Putamen (tissue), 1 donor: ENCODE measurements around the gene ANK3.

Source experiments
- DNase-seq: peaks from one replicate; pipeline ENCODE4 v3.0.0-alpha.2; 2016; ENCODE audit warnings: low spot score

The ANK3 gene

DNA sequence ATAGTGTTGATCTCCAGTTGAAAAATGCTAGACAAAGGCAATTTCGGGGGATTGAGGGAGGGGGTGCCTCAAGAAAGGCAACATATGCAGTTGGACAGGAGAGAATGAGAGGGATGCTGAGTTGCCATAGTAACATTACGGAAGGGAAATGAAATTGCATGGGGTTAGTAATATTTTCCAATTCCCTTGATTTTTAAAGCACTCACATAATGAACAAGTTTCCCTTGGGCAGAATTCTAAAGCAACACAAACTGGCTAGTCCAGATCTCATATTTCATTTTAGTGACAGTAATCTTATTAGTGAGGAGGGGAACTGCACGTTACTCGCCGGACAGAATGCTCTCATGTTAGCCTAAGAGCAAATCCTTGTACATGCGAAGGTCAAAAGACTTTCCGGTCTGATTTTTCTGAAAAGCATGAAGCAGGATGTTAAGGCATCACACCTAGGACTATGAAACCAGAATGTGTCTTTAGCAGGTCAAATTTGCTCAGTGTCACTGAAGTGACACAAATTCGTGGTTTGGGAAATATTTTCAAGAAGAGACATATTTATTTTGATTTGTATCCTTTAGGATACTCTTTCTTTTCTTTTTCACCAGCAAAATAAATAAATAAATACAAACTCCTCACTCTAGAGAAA lies 165.5 kb downstream of the ANK3 start:
- no peak for DNase-seq

DNA sequence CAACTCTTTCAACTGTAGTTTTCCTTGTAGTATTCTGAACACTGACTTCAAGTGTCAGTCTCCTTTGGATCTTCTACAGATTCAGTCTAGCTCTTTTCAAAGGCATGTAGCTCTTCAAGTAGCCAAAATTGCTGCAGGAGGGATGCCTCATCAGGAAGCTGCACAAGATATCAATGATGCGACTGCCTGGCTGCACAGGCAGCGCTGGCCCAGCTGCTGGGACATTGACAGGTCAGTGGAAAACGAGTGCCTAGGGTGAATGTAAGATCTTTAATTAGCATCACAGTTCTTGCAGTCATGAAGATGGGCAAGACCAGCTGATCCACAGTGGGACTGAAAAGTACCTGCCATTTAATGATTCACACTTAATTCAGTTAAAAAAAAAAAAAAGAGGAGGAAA lies 167.6 kb downstream of the ANK3 start:
- no peak for DNase-seq

DNA sequence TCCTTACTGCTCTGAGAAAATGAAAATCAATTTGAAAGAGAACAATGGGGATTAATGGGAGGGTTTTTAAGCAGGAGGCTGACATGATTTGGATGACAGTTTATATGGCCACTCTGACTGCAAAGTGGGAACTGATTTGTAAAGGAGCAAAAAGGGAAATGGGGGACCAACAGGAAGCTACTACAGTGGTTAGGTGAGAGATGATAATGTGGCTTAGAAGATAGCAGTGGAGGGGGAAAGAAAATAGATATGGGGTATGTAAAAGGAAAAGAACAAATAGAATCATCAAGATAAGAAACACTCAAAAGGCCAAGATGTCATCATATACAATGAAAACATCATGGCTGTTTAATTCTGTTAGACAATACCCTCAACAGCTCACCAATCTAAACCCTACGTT lies 177.5 kb downstream of the ANK3 start:
- DNase-seq = no peak

DNA sequence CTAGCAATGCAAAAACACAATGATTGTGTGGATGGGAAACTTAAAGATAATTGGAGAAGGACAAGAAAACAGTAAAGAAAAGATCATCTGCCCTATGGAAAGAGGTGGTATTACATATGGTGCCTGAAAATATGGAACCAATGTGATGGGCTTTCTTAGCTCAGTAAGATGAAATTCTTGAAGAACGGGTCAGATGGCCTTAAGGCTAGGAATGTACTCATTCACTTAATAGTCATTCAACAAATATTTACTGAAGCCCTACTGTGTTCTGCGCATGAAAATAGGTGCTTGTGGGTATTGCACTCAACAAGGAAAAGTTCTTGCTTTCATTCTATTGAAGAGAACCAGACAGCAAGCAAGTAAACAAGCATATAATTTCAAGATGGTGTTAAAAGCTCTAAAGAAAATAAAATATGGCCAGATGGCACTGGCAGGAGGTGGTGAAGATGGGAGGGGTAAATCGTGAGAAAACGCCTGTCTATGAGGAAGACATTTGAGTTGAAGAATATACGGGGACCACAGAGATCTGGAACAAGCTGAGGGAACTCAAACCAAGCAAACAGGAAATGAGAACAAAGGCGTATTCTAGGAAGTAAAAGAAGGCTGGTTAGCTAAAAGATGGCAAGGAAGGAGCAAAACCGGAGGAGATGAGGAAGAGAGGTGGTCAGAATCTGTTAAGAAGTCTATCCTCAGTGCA lies 179.7 kb downstream of the ANK3 start:
- DNase-seq = no peak

DNA sequence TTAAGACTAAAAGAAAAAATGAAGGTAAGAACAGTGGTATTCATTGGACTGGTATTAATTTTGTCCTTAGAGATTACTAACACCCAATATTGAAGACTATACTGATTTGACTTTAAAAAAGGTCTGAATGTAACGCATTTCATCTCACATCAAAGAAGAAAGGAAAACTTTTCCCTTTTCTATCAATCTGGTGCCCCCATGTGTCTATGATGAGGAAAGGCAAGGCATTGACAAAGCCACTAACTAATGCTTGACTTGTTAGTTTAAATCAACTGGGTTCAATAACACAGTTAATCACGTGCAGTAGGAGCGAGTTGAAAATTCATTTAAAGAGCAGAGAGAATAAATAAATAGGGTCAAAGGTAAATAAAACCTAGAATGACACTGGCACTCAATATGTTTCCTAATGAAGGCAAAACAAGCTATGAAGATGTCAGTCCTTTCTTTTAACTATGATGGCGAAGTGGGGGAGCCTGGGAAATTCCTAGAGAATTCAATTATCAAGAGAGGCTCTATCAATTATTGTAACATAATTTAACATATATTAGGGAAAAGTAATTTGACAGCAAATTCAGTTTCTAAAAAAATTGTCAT lies 180.9 kb downstream of the ANK3 start:
- no peak for DNase-seq

DNA sequence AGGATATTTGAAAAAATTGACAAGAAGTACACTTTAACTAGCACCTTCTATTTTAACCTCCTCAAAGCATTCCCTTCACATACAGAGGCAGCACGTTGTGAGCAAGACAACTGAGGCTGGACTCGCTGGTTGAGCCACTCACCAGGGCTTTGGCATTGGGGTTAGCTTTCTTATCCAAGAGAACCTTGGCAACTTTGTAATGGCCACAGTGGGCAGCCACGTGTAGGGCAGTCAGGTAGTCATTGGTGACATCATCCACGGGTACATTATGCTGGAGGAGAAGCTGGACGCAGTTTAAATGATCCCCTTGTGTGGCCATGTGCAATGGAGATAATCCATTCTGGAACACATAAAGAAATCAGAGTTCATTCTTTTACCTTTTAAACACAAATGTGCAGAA lies 181.8 kb downstream of the ANK3 start:
- DNase-seq = no peak

DNA sequence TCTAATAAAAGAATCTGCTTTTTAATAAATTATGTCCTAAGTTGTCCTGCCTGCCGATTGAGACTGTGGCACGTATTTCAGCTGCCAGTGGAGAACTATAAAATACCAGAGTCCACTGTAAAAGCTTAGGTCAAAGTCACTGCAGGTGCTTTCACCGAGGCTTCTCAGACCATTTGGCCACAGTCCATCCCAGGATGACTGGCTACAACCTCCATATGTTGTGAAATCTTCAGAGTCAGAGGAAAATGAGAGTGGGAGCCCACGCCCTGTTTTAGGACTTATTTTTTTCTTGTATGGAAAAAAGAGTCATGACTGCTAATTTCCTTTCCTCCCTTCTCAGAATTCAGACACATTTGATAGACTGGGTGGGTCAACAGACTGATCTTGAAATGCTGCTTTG lies 182.9 kb downstream of the ANK3 start:
- DNase-seq = no peak

DNA sequence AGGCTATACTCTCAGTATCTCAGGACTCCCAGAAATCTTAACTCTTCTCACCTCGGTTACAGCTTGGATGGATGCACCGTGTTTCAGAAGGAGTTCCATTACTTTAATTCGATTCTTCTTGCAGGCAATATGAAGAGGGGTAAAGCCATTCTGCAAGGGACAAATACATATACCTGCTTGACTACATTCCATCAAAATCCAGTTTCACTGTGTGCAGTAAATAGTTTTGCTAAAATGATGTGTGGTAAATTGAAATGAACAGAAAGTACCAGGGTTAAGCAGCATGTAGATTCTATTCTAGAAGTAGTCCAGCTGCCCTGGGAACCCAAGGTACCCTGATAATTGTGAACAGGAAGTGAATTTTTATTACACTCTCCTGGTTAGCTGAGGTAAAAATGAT lies 183.9 kb downstream of the ANK3 start:
- DNase-seq = no peak

DNA sequence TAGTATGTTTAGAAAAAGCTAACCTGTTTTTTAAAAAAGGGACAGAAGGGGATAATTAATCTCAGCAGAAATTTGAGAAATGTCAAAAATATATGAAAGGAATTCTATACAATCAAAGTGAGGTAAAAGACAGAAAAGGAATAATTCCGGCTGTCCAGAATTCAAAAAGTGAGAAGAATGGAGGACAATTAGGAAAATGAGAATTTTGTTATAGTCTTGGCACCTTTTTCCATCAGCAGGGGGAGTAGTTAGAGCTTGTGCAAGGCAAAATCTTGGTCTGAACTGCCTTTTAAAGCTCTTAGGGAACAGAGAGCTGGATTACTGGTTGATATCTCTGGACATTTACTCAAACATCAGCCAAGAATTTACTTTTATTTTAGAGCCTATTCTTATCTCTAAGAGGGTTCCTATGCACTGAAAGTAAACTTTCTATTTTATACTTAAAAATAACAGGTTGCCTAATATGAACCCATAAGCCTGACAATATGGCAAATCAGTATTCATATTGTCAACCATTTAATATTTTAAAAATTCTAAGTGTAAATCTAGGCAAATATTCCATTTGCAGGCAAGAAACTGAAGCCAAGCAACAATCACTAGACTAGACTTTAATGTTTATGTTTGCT lies 185.6 kb downstream of the ANK3 start:
- peak; percentile 34 for DNase-seq

DNA sequence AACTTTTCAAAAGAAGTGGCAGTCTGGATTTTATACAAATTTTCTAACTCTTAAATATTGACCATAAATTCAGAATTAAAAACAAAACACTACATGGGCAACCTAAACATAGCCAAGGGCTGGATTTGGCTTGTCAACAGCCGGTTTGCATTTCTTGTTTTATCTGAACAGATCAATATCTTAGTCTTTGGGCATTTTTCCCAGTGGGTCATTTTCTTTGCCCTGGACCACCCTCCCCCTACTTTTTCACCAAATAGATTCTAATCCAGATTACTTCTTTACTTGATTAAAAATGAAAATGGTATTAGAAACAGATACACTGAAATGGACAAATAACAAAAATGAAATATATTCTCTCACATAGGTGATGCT lies 189.0 kb downstream of the ANK3 start:
- DNase-seq = no peak

DNA sequence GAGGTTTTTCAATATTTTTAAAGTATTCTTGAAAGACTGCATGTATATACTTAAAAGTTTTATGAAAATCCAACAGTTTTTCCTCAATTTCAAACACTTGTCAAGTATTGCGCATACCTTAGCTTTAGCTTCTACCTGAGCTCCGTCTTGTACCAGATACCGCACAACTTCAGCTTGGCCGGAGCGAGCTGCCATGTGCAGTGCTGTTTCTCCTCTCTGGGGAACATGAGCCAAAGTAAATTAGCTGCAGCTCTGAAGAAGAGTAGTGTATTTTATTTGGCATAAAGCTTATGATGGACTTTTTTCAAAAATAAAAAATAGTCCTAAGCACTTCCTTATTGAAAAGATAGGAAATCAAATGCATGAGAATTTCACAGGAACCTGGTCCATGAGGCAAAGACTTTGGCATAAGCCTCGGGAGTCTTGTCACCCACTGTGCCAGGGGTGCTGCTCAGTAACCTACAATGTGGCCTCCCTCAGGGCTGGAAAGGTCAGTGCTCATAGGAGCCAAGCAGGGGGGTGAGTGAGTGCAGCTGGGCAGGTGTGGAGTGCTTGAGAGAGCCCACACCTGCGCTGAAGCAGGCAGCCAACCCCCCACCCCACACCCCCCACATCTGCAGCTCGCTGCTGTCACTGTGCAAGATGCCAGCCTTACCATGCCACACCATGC lies 189.5 kb downstream of the ANK3 start:
- DNase-seq = no peak

DNA sequence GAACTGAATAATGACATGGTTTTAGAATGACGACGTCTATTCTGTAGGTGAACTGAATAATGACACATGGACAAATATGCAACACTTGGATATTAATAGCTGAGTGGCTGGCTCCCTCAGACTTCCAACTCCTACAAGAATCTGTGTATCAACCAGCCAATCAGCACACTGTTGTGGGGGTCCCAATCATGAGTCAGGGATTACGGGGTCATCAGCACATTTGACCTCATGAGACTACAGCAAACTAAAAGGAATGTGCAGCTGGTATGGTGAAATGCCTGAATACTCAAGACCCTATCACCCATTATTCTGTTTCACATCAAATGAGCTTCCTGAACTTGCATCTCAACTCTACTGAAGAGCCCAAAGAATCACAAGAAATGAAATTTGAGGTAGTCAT lies 192.5 kb downstream of the ANK3 start:
- no peak for DNase-seq

DNA sequence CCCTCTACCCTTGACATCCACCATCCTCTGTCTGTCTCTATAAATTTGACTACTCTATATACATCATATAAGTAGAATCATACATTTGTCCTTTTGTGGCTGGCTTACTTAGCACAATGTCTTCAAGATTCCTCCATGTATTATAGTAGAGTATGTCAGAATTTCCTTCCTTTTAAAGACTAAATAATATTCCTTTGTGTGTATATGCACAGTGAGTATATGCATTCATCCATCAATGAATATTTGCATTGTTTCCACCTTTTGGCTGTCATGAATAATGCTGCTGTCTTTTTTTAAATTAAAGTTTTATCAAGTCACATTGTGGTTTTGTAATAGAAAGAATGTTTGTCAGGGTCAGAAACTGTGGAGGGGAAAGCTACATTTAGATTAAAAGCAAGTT lies 195.3 kb downstream of the ANK3 start:
- DNase-seq = no peak

DNA sequence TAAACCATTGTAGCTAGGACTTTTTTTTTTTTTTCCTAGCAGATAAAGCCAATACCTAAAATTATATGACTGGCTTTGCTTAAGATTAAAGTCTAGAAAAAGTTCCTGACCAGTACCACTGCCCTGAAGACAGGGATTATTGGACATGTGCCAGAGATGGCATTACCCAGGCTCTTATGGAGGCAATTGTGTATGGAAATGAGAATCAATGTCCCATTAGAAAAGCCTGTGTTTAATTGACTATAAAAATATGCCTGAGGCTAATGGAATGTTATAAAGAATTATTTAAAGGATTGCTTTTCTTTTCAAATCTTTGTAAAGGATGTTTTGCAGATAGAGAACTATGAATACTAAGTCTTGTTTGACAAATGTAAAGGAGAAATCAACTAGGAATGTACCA lies 196.7 kb downstream of the ANK3 start:
- no peak for DNase-seq

DNA sequence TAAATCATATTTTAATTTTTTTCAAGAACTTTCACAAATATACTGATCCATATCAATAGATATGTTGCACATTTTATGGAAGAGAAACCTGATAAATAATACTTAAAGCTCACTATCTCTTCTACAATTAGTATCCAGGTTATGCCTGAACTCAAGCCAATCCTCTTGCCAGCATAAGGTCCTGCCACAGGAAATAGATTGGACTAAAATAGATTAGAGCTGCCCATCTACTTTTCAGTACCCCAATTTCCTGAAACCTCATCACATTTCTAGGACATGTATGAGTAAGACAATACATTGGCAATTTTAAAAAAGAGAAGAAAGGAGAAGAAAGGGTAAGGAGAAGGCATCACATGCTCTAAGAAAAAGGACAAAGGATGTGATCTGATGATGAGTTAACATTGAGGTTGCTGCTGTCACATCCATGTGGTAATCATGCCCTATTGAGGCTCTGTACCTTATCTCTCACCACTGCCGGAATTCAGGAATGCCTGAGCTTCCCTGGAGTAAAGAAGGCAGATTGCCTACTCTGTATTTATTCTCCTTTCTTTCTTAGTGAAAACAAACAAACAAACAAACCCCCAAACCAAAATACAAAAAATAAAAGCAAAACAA lies 199.7 kb downstream of the ANK3 start:
- DNase-seq = no peak

DNA sequence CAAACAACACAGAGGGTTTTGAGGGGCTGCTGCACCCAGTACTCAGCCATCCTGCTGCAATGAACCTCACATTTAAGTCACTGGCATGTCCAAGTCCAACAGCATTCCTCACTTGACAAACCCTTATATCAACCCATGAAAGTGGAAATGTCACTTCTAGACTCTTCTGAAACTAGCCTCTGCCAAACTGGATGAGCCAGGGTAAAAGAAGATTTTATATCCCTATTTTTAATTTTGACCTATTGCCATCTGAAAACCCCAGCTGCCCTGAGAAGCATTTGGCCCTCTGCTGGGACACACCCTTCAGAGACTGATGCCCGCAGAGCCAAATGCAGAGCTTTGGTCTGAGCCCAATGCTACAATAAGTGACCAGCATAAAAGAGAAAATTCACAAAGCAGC lies 201.1 kb downstream of the ANK3 start:
- no peak for DNase-seq

DNA sequence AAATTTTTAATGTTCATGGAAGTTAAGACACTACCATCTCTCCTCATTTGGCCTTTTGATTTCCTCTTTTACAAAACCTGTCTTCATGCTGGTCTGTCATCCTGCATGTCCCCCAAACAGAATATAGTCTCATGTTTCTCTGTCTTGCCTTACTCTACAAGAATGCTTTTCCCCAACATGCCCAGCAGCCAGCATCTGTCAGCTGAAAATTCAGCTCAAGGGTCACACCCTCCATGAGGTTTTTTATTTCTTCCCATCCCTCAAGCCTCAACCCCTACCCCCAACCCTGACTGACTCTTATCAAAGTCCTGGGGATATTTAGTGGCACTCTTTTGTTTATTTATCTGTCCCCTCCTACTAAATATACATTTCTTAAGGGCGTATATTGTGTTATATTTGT lies 202.0 kb downstream of the ANK3 start:
- DNase-seq = no peak

DNA sequence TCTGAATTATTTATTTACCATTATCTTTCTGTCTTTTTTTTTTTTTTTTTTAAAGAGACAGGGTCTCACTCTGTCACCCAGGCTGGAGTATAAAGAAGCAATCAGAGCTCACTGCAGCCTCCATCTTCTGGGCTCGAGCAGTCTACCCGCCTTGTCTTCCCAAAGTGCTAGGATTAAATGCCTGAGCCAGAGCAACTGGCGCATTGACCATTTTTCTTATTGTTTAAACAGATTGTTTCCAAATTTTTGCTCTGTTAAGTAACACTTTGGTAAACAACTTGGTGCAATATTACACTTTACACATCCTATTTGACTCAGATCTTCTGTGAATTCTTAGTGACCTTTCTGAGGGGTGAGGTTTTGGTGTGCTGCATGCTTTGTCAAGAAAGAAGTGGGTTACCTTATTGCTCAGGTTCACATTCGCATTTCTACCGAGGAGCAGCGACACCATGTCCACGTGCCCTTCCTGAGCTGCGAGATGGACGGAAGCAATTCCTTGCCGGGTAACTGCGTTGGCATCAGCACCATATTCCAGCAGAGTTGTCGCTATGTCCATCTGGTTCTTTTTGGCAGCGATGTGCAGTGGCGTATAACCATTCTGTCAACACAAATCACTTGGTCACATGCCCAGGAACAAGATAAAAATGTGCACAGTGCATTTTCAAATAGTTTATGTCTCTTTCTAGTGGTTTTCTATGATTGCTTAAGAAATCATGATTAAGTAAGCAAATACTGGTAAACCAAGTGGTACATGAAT lies 203.2 kb downstream of the ANK3 start:
- peak; percentile 35 for DNase-seq

DNA sequence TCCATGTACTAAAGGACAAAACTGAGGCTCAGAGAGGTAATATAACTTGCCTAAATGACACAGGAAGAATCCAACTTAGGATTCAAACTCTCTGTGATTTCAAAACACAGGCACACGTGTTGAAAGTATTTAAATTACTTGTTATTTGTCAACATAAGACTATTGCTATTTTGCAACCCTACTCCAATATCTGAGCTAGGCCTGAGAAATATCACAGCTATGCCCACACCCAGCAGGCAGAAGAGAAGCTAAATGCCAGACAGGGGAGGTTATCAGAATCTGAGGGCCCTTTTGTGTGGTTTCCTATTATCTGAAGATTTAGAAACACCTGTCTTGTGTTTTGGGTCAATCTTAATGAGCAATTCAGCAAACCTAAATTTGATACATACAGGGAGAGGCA lies 204.3 kb downstream of the ANK3 start:
- no peak for DNase-seq

DNA sequence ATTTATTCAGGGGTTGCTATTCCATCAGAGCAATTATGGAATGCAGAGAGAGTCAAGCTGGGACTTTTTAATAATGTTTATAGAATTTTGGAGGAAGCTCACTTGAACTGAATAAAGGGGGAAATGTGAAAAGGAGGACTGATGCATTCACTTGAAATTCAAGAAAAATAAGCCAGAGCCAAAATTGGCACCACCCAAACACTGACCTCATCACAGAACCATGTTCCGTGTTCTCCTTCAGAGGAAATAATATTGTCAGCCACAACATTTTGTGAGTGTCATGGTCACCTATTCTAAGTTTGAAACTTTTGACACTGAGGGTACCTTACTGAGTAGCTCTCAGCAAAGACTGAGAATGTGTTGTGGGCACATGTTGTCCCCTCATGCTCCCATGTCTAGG lies 207.0 kb downstream of the ANK3 start:
- no peak for DNase-seq

DNA sequence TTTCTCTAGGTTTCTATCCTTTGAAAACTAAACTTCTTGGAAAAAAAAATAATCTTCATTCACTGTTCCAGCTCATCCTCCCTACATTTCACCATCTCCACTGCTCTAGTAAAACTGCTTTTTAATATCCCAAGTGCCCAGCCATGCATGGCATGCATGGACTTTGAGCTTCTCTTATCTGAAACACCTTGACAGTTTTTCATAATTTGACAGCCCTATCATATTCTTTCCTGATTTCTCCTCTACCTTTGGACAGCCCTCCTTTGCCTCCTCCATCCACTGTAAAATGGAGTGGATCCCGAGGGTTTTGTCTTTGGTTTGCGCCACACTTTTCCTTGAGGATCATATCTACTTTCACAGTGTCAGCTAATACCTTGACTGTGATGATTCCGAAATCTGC lies 212.8 kb downstream of the ANK3 start:
- DNase-seq = no peak
